ENCODE data around the gene MDFIC.
A peak's percentile ranks its signal among the peaks of the same experiment; 100 is the strongest.

The MDFIC gene

DNA sequence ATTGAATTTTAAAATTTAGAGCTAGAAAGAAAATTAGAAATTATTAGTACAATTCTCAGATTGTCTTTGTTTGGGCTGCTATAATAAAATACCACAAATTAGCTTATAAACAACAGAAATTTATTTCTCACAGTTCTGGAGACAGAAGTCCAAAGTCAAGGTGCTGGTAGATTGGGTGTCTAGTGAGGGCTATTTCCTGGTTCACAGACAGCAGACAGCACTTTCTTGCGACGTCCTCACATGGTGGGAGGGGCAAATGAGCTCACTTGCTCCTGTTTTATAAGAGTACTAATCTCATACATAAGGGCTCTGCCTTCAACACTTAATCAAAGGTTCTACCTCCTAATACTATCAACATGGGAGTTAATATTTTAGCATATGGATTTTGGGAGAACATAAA lies 134.1 kb downstream of the MDFIC start:
- TF ChIP-seq, protein P1, sequence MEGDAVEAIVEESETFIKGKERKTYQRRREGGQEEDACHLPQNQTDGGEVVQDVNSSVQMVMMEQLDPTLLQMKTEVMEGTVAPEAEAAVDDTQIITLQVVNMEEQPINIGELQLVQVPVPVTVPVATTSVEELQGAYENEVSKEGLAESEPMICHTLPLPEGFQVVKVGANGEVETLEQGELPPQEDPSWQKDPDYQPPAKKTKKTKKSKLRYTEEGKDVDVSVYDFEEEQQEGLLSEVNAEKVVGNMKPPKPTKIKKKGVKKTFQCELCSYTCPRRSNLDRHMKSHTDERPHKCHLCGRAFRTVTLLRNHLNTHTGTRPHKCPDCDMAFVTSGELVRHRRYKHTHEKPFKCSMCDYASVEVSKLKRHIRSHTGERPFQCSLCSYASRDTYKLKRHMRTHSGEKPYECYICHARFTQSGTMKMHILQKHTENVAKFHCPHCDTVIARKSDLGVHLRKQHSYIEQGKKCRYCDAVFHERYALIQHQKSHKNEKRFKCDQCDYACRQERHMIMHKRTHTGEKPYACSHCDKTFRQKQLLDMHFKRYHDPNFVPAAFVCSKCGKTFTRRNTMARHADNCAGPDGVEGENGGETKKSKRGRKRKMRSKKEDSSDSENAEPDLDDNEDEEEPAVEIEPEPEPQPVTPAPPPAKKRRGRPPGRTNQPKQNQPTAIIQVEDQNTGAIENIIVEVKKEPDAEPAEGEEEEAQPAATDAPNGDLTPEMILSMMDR (IDR thresholded peaks at IDR 0.05; ENCODE audit: unreplicated experiment in 3 of 3), result no peak
- Mint-ChIP-seq H3K4me1 (peaks cover 12% of the 10 kb centered on the region), H3K4me3 (no peak overlapping the region), H3K27ac (no peak overlapping the region), H3K27me3 (ENCODE audit: low read depth) (no peaks in the 10 kb centered on the region), H3K9me3 (peaks cover 2% of the 10 kb centered on the region), H3K36me3 (ENCODE audit: low read depth) (no peaks in the 10 kb centered on the region)

DNA sequence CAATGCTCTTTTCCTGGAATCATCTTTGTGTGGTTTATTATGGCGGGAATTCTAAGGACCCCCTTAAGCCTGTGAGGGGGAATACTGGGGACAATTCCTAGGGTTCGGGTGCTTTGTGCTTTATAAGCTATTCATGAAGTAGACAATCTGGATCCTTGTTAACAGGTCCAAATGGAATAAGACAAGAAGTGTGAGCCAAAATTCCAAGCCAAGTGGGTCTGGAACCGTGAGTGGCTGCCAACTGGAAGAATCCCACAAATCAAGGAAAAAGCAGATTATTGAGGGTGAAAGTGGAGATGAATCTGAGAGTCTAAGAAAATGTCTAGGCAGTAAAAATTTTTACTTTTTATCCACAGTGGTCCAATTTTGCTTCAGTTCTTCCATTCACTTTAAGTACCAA lies 136.8 kb downstream of the MDFIC start:
- no peaks in the 10 kb centered on the region for H3K9me3 Mint-ChIP-seq
- peak overlapping the region; percentile 92 to 97 (median 95) for H3K27ac Mint-ChIP-seq
- H3K27me3 Mint-ChIP-seq (ENCODE audit: low read depth), result no peaks in the 10 kb centered on the region

DNA sequence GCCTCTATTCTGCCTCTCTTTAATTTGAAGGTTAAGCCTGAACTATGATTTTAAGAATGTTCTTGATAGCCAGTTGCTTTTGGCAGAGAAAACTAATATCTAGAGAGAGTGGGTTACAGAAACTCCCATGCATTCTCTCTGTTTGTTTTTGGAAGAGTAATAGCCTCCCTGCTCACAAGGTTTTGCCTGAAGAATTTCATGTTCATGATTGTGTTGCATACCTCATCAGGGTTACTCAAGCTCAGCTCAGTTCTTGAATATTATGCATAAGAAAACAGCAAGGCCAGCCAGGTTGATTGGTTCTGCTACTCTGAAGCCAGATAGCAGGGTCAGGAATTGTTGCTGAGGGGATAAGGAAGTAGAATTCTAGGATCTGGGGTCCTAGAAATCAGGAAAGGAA lies 137.4 kb downstream of the MDFIC start:
- H3K4me3 Mint-ChIP-seq, result no peak overlapping the region
- no peaks in the 10 kb centered on the region for H3K27me3 Mint-ChIP-seq (ENCODE audit: low read depth)
- H3K27ac Mint-ChIP-seq, result peak overlapping the region; percentile 92 to 97 (median 95)
- H3K4me1 Mint-ChIP-seq, result peaks cover 12% of the 10 kb centered on the region
- no peaks in the 10 kb centered on the region for H3K36me3 Mint-ChIP-seq (ENCODE audit: low read depth)
- TF ChIP-seq, protein P1 (IDR thresholded peaks at IDR 0.05; ENCODE audit: unreplicated experiment in 3 of 3), result no peak
- no peaks in the 10 kb centered on the region for H3K9me3 Mint-ChIP-seq

More for the DNA sequence above, 136.8 kb downstream of the MDFIC start:
- no peaks in the 10 kb centered on the region for H3K36me3 Mint-ChIP-seq (ENCODE audit: low read depth)
- TF ChIP-seq, protein P1 (IDR thresholded peaks at IDR 0.05; ENCODE audit: unreplicated experiment in 3 of 3), result no peak
- H3K4me3 Mint-ChIP-seq, result no peak overlapping the region
- peaks cover 12% of the 10 kb centered on the region for H3K4me1 Mint-ChIP-seq

DNA sequence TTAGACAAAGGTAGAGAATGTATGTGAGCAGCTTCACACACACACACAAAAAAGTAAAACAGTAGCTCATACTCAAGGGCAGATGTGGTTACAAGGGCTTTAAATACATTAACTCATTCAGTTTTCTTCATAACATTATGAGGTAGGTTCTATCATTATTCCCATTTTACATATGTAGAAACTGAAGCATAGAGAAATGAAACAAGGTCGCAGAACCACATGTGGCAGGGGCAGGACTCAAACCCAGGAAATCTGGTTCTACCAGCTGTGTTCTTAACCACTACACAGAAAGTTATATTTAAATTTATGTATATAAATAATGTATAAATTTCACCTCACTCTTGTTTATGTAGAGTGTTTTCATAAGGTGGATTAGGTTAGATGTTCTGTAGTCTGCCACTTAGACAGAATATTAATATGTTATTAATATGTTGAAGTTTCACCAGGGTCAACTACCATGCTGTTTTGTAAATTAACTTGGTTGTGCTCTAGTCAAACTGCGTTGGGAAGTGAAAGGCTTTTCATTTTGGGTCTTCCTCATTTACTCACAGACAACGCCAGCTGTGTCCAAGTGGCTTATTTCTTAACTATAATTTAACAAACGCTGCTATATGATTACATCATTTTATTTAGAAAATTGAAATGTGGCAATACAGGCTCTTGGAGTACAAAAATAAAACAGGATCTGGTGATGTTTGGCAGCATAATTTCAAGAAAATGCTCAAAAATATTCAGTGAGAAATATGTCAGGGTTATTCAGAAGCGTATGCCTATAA lies 138.4 kb downstream of the MDFIC start:
- Mint-ChIP-seq H3K27me3 (ENCODE audit: low read depth) (no peaks in the 10 kb centered on the region), H3K4me3 (no peak overlapping the region), H3K36me3 (ENCODE audit: low read depth) (no peaks in the 10 kb centered on the region), H3K4me1 (peaks cover 12% of the 10 kb centered on the region), H3K27ac (peak overlapping the region; percentile 92 to 97 (median 95)), H3K9me3 (no peaks in the 10 kb centered on the region)
- TF ChIP-seq, protein P1 (IDR thresholded peaks at IDR 0.05; ENCODE audit: unreplicated experiment in 3 of 3), result no peak

DNA sequence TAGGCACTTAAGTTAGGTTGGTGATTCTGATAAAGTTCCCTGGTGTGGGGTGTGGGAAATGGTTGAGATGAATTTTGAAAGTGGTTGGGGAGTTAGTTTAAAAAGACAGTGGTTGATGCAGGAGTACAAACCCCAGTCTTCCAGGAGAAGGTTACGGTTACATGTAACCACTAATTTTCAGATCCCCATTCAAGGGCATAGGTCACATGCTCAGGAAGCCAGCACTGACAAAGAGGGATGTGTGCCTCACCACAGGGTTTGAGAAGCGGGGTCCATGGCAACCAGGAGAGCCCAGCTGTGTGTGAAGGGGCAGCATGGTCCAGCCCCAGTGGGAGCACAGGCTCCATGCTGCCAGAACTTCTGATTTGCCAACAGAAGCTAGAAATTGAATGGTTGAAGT lies 144.2 kb downstream of the MDFIC start:
- H3K4me1 Mint-ChIP-seq, result no peaks in the 10 kb centered on the region
- H3K27me3 Mint-ChIP-seq (ENCODE audit: low read depth), result no peaks in the 10 kb centered on the region
- H3K4me3 Mint-ChIP-seq, result no peak overlapping the region
- H3K36me3 Mint-ChIP-seq (ENCODE audit: low read depth), result no peaks in the 10 kb centered on the region
- H3K27ac Mint-ChIP-seq, result no peak overlapping the region
- TF ChIP-seq, protein P1 (IDR thresholded peaks at IDR 0.05; ENCODE audit: unreplicated experiment in 3 of 3), result no peak
- no peaks in the 10 kb centered on the region for H3K9me3 Mint-ChIP-seq

DNA sequence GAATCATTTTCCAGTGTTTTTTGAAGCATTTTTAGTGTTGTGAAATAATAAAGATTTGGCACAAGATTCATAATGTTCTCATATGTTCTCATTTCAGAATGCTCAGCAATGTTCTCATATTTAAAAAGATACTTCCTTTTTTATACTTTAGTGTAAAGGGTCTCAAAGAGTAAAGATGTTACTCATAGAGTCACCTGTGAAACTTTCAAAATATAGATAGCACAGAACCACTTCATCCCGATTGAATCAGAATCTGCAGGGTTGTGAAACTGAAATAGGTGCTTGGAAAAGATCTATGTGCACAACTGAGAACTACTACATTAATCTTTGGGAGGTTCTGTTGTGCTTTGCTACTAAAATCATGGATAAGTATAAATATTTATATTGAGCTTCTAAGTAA lies 144.7 kb downstream of the MDFIC start:
- H3K9me3 Mint-ChIP-seq, result no peaks in the 10 kb centered on the region
- no peak overlapping the region for H3K27ac Mint-ChIP-seq
- no peaks in the 10 kb centered on the region for H3K27me3 Mint-ChIP-seq (ENCODE audit: low read depth)
- TF ChIP-seq, protein P1 (IDR thresholded peaks at IDR 0.05; ENCODE audit: unreplicated experiment in 3 of 3), result no peak
- H3K4me3 Mint-ChIP-seq, result no peak overlapping the region
- H3K4me1 Mint-ChIP-seq, result no peaks in the 10 kb centered on the region
- no peaks in the 10 kb centered on the region for H3K36me3 Mint-ChIP-seq (ENCODE audit: low read depth)

Measured in nephron (organoid).